Ectodermal cell (in vitro differentiated cells): ENCODE results near the gene GSTA2.

Experiments used
- H3K27ac ChIP-seq: 2 replicates; pipeline ENCODE4 v1.7.0; 2013; ENCODE audit warnings: mild to moderate bottlenecking, low read depth, low read length; ENCODE audit not compliant: insufficient read depth, poor library complexity, severe bottlenecking
- H3K27me3 ChIP-seq: 2 replicates; pipeline ENCODE4 v1.7.0; 2013; ENCODE audit warnings: mild to moderate bottlenecking, low read length; ENCODE audit not compliant: insufficient read depth, control insufficient read depth, poor library complexity, severe bottlenecking
- H3K36me3 ChIP-seq: one replicate; pipeline ENCODE4 v1.7.0; 2013; ENCODE audit warnings: low read length; ENCODE audit not compliant: control insufficient read depth, insufficient read depth
- H3K4me1 ChIP-seq: one replicate; pipeline ENCODE4 v1.7.0; 2013; ENCODE audit warnings: low read length; ENCODE audit not compliant: control insufficient read depth, insufficient read depth
- H3K4me3 ChIP-seq: 2 replicates; pipeline ENCODE4 v1.7.0; 2013; ENCODE audit warnings: low read depth, low read length, control low read depth; ENCODE audit not compliant: insufficient read depth
- H3K9me3 ChIP-seq: 2 replicates; pipeline ENCODE4 v1.7.0; 2013; ENCODE audit warnings: mild to moderate bottlenecking, low read length, moderate library complexity; ENCODE audit not compliant: control insufficient read depth
- WGBS, 2 experiments: methylation state at CpG; one replicate each; pipeline ENCODE4 v1.1.7; 2013; ENCODE audit warnings: missing lambda C conversion rate in 2 of 2; 5-methylcytosine and 5-hydroxymethylcytosine counted together

The GSTA2 gene

DNA sequence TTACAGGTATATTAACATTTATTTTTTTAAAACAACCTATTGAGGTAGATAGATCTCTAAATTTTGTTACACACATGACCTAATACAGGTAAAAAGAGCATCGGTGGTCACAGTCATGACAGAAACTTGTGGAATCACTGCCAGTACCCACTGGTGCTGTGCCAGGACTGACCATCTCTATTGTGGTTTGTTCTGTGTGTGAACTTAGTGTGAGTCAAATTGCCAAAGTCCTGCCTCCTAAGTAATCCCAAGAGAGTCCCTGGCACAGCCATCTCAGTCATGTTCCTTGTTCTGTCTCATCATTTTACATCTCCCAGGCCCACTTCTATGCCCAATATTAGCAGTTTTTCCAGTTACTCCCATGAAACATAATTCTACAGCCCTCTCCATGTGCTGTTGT is 21.4 kb downstream of the GSTA2 start:
- H3K27me3 ChIP-seq: no peaks in the 10 kb centered on the region
- no peaks in the 10 kb centered on the region for H3K9me3 ChIP-seq
- WGBS, 2 experiments: 100% methylated on average over 1 of the region's 1 CpG
- H3K27ac ChIP-seq: no peak overlapping the region
- H3K4me1 ChIP-seq: no peaks in the 10 kb centered on the region
- no peaks in the 10 kb centered on the region for H3K36me3 ChIP-seq
- no peak overlapping the region for H3K4me3 ChIP-seq

DNA sequence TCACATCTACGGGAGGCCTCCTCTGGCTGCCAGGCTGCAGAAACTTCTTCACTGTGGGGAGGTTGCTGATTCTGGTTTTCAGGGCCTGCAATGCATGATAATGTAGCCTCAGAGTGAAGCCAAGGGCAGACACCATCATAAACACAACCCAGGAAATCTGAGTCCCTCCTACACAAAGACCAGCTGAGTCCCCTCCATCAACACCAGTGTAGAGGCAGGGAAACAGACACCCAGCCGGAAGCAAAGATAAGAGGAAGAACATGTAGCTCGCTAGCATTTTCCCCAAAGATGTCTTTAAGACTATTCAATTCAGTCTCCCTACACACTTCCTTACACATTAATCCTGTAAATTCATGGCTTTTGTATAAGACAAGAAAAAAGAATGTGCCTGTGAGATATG is 23.6 kb downstream of the GSTA2 start:
- WGBS, 2 experiments: 92 to 95% methylated on average over 3 of the region's 3 CpGs
- no peaks in the 10 kb centered on the region for H3K27me3 ChIP-seq
- H3K4me1 ChIP-seq: no peaks in the 10 kb centered on the region

DNA sequence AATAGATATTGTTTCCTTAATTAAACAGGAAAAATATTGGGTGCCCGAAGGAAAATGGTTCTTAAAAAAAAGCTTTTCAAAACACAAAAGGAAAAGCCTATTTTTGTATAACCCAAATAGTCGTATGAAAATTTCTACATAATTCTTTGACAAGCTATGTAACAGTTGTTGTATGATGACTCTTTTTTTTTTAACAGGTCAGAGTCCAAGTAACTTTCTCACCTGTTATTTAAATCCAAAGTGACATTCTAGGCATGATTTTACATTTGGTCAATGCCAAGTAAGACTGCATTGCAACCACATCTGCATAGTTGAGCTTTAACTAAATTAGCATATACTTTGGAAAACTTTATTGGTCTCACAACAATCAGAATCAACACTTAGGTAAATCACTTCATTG is 24.1 kb downstream of the GSTA2 start:
- Histone ChIP-seq H3K27me3 (no peaks in the 10 kb centered on the region), H3K36me3 (no peaks in the 10 kb centered on the region), H3K9me3 (no peaks in the 10 kb centered on the region), H3K4me3 (no peak overlapping the region), H3K27ac (no peak overlapping the region), H3K4me1 (no peaks in the 10 kb centered on the region)
- WGBS, 2 experiments: 90% methylated on average over 2 of the region's 2 CpGs; no CpG with 5 or more reads in 1 of the 2 experiments

More for the DNA sequence above, 23.6 kb downstream of the GSTA2 start:
- Histone ChIP-seq H3K27ac (no peak overlapping the region), H3K4me3 (no peak overlapping the region), H3K36me3 (no peaks in the 10 kb centered on the region), H3K9me3 (no peaks in the 10 kb centered on the region)

DNA sequence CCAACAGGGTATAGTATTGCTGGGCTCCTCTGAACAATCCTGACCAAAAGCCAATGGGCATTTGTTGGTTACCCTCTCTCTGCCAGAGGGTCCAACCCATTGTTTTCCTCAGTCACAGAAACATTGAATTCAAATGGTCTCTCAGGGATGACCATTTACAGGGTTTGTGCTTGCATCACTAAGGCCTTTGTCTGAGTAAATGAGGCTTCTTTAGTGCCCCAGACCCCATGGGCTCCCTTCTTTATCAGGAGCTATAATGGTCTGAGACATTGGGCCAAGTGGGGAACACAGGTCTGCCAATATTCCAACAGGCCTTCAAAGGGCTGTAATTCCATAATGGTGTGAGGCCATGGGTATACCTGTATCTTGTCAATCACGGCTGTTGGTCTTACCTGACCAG is 27.1 kb downstream of the GSTA2 start:
- H3K27me3 ChIP-seq: no peaks in the 10 kb centered on the region
- 64 to 86% methylated on average over 1 of the region's 1 CpG for WGBS, 2 experiments
- H3K9me3 ChIP-seq: no peaks in the 10 kb centered on the region
- H3K36me3 ChIP-seq: no peaks in the 10 kb centered on the region
- no peaks in the 10 kb centered on the region for H3K4me1 ChIP-seq
- H3K27ac ChIP-seq: no peak overlapping the region
- no peak overlapping the region for H3K4me3 ChIP-seq

DNA sequence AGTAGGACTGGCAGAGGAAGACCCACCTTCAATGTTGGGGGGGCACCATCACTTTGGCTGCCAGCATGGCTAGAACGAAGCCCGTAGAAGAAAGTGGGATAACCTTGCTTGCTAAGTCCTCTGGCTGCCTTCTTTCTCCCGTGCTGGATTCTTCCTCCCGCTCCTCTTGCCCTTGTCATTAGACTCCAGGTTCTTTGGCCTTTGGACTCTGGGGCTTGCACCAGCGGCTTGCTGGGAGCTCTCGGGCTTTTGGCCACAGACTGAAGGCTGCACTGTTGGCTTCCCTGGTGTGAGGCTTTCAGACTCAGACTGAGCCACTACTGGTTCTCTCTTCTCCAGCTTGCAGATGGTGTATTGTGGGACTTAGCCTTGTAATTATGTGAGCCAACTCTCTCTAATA is 28.2 kb downstream of the GSTA2 start:
- no peaks in the 10 kb centered on the region for H3K27me3 ChIP-seq
- H3K27ac ChIP-seq: no peak overlapping the region
- H3K4me1 ChIP-seq: no peaks in the 10 kb centered on the region
- H3K9me3 ChIP-seq: no peaks in the 10 kb centered on the region
- H3K4me3 ChIP-seq: no peak overlapping the region
- WGBS, 2 experiments: 92 to 94% methylated on average over 6 of the region's 6 CpGs
- H3K36me3 ChIP-seq: no peaks in the 10 kb centered on the region

DNA sequence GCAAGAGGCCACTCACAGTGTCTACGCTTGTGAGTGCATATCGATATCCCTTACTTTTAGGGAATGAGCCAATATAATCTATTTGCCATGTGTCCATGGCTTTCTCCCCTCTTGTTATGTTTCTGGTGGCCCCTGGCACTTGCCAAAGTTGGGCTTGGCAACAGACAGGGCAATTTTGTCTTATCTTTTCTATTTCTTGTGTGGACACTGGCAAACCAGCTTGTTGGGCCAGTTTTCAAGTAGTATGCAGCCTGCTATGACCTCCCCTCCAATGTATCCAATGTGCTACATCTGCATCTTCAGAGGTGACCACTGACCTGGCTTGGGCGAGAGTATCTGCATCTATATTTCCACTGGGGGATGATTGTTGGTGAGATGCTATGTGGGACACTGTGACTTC is 29.2 kb downstream of the GSTA2 start:
- no peaks in the 10 kb centered on the region for H3K9me3 ChIP-seq
- H3K27ac ChIP-seq: no peak overlapping the region
- WGBS, 2 experiments: 99 to 100% methylated on average over 3 of the region's 3 CpGs
- H3K27me3 ChIP-seq: no peaks in the 10 kb centered on the region
- no peak overlapping the region for H3K4me3 ChIP-seq
- H3K36me3 ChIP-seq: no peaks in the 10 kb centered on the region
- H3K4me1 ChIP-seq: no peaks in the 10 kb centered on the region

DNA sequence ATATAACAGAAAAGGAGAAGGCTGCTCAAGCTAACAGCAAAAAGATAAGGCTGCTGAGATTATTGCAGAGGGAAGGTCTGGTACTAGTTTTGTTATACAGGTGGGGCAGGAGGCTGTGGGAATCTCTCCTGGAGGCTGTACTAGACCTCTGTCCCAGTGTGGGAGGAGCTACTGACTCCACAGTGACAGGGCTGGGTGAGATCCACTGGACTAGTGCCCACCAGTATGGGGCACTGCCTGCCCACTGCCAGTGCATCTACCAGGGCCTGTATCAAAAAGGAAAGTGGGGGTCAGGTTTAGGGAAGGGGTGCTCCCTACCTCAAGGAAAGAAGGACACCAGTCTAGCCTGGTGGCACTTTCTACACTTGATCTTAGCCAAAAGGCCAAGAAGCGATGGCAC is 30.1 kb downstream of the GSTA2 start:
- Histone ChIP-seq H3K27me3 (no peaks in the 10 kb centered on the region), H3K27ac (no peak overlapping the region), H3K36me3 (no peaks in the 10 kb centered on the region), H3K4me1 (no peaks in the 10 kb centered on the region), H3K4me3 (no peak overlapping the region), H3K9me3 (no peaks in the 10 kb centered on the region)
- 94 to 95% methylated on average over 1 of the region's 1 CpG for WGBS, 2 experiments

DNA sequence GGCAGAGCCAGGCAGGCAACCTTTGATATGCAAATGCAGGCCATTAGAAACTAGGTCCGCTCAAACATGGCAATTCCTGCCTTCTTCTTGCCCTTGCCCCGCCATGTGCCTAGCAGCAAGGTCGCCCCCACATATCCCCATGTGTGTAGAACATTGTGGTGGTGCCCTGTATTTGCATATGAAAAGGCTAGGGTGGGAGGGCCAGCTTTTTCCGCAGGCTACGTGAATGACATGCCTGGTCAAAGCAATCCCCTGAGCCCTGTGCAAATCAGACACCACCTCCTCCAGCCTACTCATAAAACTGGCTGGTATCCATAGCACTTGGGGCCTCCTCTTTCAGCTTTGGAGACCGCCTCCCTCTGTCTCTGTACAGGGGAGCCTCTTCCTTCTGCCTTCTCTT is 31.6 kb downstream of the GSTA2 start:
- H3K36me3 ChIP-seq: no peaks in the 10 kb centered on the region
- H3K9me3 ChIP-seq: no peaks in the 10 kb centered on the region
- no peaks in the 10 kb centered on the region for H3K27me3 ChIP-seq
- H3K4me3 ChIP-seq: no peak overlapping the region
- H3K4me1 ChIP-seq: peaks cover 2% of the 10 kb centered on the region
- 41 to 44% methylated on average over 5 to 6 of the region's 6 CpGs for WGBS, 2 experiments
- H3K27ac ChIP-seq: no peak overlapping the region

DNA sequence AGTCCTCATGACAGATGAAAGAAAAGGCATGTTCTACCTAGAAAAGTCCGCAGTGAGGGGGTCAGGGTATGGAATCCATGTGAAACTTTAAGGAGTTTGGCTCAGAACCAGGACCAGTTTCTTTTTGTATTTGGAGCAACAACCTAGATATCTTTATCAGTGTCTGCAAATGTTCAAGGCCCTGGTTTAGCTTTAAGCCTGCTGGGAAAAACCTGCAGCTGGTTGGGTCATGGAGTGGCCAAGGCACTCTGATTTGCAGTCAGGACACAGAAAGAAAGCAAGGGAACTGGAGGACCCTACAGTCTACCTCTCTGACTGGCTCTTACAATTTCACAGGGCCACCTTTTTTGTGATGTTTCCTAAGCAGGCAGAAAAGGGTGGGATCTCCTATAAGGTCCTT is 33.7 kb downstream of the GSTA2 start:
- Histone ChIP-seq H3K36me3 (no peaks in the 10 kb centered on the region), H3K4me1 (peaks cover 3% of the 10 kb centered on the region), H3K4me3 (no peak overlapping the region), H3K9me3 (no peaks in the 10 kb centered on the region), H3K27ac (no peak overlapping the region), H3K27me3 (no peaks in the 10 kb centered on the region)
- WGBS, 2 experiments: 94% methylated on average over 1 of the region's 1 CpG

DNA sequence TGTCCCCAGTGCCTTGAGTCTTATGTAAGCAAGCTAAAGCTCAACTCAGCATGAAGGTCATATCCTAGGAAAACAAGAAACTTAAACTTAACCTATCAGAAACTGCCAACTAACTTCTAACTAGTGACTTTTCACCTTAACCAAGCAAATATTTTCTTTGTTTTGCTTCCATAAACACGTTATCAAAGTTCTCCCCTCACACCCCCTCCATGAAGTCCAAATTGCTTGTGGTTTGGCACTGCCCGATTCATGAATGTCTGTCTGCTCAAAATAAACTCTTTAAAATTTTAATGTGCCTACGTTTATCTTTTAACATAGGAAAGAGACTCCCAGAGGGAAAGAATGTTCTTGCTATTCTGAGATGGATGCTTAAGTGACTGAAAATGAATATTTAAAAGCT is 34.9 kb downstream of the GSTA2 start:
- Histone ChIP-seq H3K36me3 (no peaks in the 10 kb centered on the region), H3K27me3 (no peaks in the 10 kb centered on the region), H3K27ac (no peak overlapping the region), H3K4me3 (no peak overlapping the region), H3K9me3 (no peaks in the 10 kb centered on the region), H3K4me1 (peaks cover 3% of the 10 kb centered on the region)
- WGBS, 2 experiments: 96 to 100% methylated on average over 3 of the region's 3 CpGs

DNA sequence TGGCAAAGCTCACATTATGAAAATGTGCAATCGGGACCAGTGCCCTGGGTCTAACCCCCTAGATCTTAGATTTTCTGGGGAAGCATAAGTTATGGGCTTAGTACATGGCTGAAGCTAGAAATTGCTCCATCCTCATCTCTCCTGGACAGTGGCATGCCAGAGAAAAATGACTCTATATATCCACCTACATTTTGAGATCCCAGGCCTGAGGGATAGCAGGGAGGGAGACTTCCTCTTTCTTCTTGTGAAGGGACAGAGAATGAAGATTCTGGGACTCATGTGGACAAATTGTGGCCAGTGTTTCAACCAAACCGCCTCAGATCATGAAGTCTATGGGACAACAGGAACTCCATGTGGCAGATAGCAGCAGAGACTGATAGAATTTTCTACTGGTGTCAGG is 35.4 kb downstream of the GSTA2 start:
- Histone ChIP-seq H3K27me3 (no peaks in the 10 kb centered on the region), H3K4me3 (no peak overlapping the region), H3K9me3 (no peaks in the 10 kb centered on the region), H3K4me1 (peaks cover 3% of the 10 kb centered on the region), H3K27ac (no peak overlapping the region), H3K36me3 (no peaks in the 10 kb centered on the region)
- 93 to 96% methylated on average over 2 of the region's 2 CpGs for WGBS, 2 experiments
